GM23338 (cell line): ENCODE results near the gene GCN1. TPM values are rescaled to one million over a fixed set of nuclear protein-coding genes. Genes with fewer than 3 reads are reported as not detected.

Experiments
- ATAC-seq: fragments of 200-7000 bp; cut with Tn5 transposase; 3 replicates; pipeline ENCODE4 v1.9.1; 2020
- DNase-seq: peaks from one replicate; pipeline ENCODE4 v3.0.0-alpha.2; 2015; ENCODE audit warnings: low spot score
- H2AFZ ChIP-seq: fragments of 200-600 bp; sonication (generic); 2 replicates; pipeline ENCODE4 v1.8.0; 2016; ENCODE audit warnings: antibody characterized with exemption, mild to moderate bottlenecking, moderate library complexity
- H3F3A ChIP-seq: fragments of 200-600 bp; sonication (generic); replicated peaks from 2 replicates; pipeline ENCODE4 v1.8.0; 2017; ENCODE audit warnings: antibody characterized with exemption, mixed run types, low read depth
- H3K27ac ChIP-seq: fragments of 200-600 bp; sonication (generic); 2 replicates; pipeline ENCODE4 v1.6.1; 2016; ENCODE audit warnings: low read depth
- H3K27me3 ChIP-seq: fragments of 200-600 bp; sonication (generic); 2 replicates; pipeline ENCODE4 v1.8.0; 2016; ENCODE audit warnings: mild to moderate bottlenecking, mixed run types, moderate library complexity; ENCODE audit not compliant: insufficient read depth
- H3K36me3 ChIP-seq: fragments of 200-600 bp; sonication (generic); 2 replicates; pipeline ENCODE4 v1.8.0; 2016; ENCODE audit warnings: mild to moderate bottlenecking; ENCODE audit not compliant: insufficient read depth
- H3K4me1 ChIP-seq: fragments of 200-600 bp; sonication (generic); 2 replicates; pipeline ENCODE4 v1.8.0; 2016; ENCODE audit warnings: mild to moderate bottlenecking, moderate library complexity; ENCODE audit not compliant: insufficient read depth
- H3K4me2 ChIP-seq: fragments of 200-600 bp; sonication (generic); 2 replicates; pipeline ENCODE4 v1.7.1; 2017; ENCODE audit warnings: mixed run types
- H3K4me3 ChIP-seq: fragments of 200-600 bp; sonication (generic); 2 replicates; pipeline ENCODE4 v1.6.1; 2016; ENCODE audit warnings: mixed run types
- H3K79me2 ChIP-seq: fragments of 200-600 bp; sonication (generic); replicated peaks from 2 replicates; pipeline ENCODE4 v1.8.0; 2017; ENCODE audit warnings: mild to moderate bottlenecking; ENCODE audit not compliant: insufficient read depth
- H3K9me2 ChIP-seq: fragments of 200-600 bp; sonication (generic); 2 replicates; pipeline ENCODE4 v1.8.0; 2017; ENCODE audit not compliant: insufficient read depth
- H4K20me1 ChIP-seq: fragments of 200-600 bp; sonication (generic); replicated peaks from 2 replicates; pipeline ENCODE4 v1.8.0; 2017; ENCODE audit warnings: mild to moderate bottlenecking; ENCODE audit not compliant: insufficient read depth
- H3K27ac Mint-ChIP-seq: 2 replicates; pipeline ENCODE4 v1.8.0; 2020; ENCODE audit warnings: inconsistent platforms, mild to moderate bottlenecking, moderate library complexity, mixed read lengths
- H3K27me3 Mint-ChIP-seq: 3 replicates; pipeline ENCODE4 v1.8.0; 2022; ENCODE audit warnings: low read depth, mild to moderate bottlenecking, moderate library complexity, mixed read lengths, inconsistent platforms; ENCODE audit not compliant: insufficient read depth, poor library complexity
- H3K36me3 Mint-ChIP-seq: 3 replicates; pipeline ENCODE4 v1.8.0; 2021; ENCODE audit warnings: low read depth, mild to moderate bottlenecking, inconsistent platforms, moderate library complexity, mixed read lengths
- H3K4me1 Mint-ChIP-seq: 3 replicates; pipeline ENCODE4 v1.8.0; 2020; ENCODE audit warnings: mild to moderate bottlenecking, inconsistent platforms, mixed read lengths
- H3K4me3 Mint-ChIP-seq: 3 replicates; pipeline ENCODE4 v1.8.0; 2021; ENCODE audit warnings: moderate library complexity, mild to moderate bottlenecking, inconsistent platforms, mixed read lengths
- H3K9me3 Mint-ChIP-seq: 3 replicates; pipeline ENCODE4 v1.8.0; 2020; ENCODE audit warnings: moderate library complexity, mild to moderate bottlenecking, inconsistent platforms, mixed read lengths
- CREB1 ChIP-seq: fragments of 250-450 bp; sonication (Bioruptor Pico); IDR thresholded peaks from 2 replicates; pipeline ENCODE4 v1.5.0; 2020; ENCODE audit warnings: low read depth, mild to moderate bottlenecking, moderate library complexity
- CTCF ChIP-seq, 2 experiments: fragments of 200-600 bp in 1 of 2; sonication (generic) in 1 of 2; conservative IDR thresholded peaks; 2 replicates each; pipeline versions ENCODE4 v1.5.1 to v1.6.1; 2016 to 2017; ENCODE audit warnings: antibody characterized with exemption in 2 of 2, low read depth in 2 of 2, mild to moderate bottlenecking in 2 of 2, moderate library complexity in 1 of 2
- EZH2phosphoT487 ChIP-seq: fragments of 200-600 bp; sonication (generic); IDR thresholded peaks from one replicate; pipeline ENCODE4 v1.8.1; 2018; ENCODE audit warnings: antibody characterized with exemption; ENCODE audit not compliant: unreplicated experiment
- POLR2AphosphoS5 ChIP-seq: IDR thresholded peaks from 2 replicates; pipeline ENCODE4 v1.6.1; 2016; ENCODE audit warnings: antibody characterized with exemption, low read depth
- STAT1 ChIP-seq: IDR thresholded peaks from one replicate; pipeline ENCODE4 v1.6.1; 2016; ENCODE audit warnings: antibody characterized with exemption; ENCODE audit not compliant: unreplicated experiment
- ZNF114 ChIP-seq: fragments of 250-450 bp; sonication (Bioruptor Pico); IDR thresholded peaks from 2 replicates; pipeline ENCODE4 v1.5.0; 2020; ENCODE audit warnings: mild to moderate bottlenecking, moderate library complexity
- ZNF331 ChIP-seq: fragments of 250-450 bp; sonication (Bioruptor Pico); IDR thresholded peaks from 2 replicates; pipeline ENCODE4 v1.5.0; 2020; ENCODE audit warnings: low read depth, mild to moderate bottlenecking, moderate library complexity
- polyA plus RNA-seq: library from polyadenylated mRNA; unstranded; fragments of >200 nt; fragmentation: Nextera tagmentation; extraction: Ambion mirVana; gene quantifications from 2 replicates; pipeline ENCODE4 v1.2.1, GENCODE V29; 2016
- total RNA-seq: library from RNA; depleted of rRNA; stranded (reverse); fragments of >200 nt; shearing (Covaris generic); gene quantifications from 2 replicates; pipeline ENCODE4 v1.2.3, GENCODE V29; 2014
- TF ChIP-seq, protein P1 (sequence below): IDR thresholded peaks from one replicate; pipeline ENCODE4 v1.6.1; 2018; ENCODE audit warnings: antibody characterized with exemption; ENCODE audit not compliant: unreplicated experiment

GCN1 gene
- total and polyA plus RNA-seq, 2 experiments from 2014 or later: 18.0 to 177 TPM

DNA sequence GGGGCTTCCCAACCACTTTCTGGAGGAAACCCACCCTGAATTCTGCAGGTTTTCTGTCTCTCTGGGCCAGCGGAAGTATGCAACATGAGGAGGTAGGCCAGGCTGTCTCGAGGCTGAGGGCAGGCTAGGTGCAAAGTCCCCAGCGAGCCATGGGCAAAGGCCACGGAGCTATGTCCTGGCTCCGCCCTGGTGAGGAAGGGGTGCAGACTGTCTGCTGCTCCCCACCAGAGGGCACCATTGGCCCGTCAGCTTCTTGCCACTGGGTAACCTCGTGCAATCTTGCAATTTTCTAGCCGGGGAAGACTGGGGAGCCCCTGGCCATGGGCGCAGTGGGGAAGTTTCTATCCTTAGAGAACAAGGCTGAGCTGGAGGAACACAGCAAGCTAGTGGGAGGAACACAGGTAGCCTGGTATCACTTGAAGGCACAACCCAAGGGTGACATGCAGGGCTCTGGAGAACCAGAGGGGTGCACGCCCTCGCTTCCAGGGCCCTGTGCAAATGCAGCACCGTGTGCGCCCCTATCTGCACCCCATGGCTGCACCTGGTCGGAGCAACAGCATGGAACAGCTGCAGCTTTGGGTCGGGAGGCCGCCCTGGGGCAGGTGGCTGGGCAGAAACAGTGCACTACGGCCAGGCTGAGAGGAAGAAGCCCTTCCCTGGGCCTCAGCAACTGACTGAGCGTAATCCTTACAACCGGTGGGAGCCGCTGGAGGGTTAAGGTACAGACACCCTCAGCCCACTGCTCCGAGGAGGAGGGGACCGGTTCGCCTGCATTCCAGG, 34.0 kb upstream of the GCN1 start:
- Mint-ChIP-seq H3K4me3 (peak overlapping the region; percentile 64), H3K27me3 (peaks cover 44% of the 10 kb centered on the region), H3K4me1 (peaks cover 82% of the 10 kb centered on the region), H3K9me3 (no peaks in the 10 kb centered on the region), H3K27ac (peak overlapping the region; percentile 99), H3K36me3 (peaks cover 17% of the 10 kb centered on the region)
- H3K9me2 ChIP-seq: no peaks in the 10 kb centered on the region
- H3F3A ChIP-seq: peaks cover 30% of the 10 kb centered on the region
- no peaks in the 10 kb centered on the region; the same call in 1 of the 2 replicates for H3K36me3 ChIP-seq
- H3K79me2 ChIP-seq: peaks cover 40% of the 10 kb centered on the region
- peak; percentile 74 for ATAC-seq
- peak; percentile 98 for DNase-seq
- H3K27me3 ChIP-seq: no peaks in the 10 kb centered on the region
- H3K4me2 ChIP-seq: peak overlapping the region; percentile 80
- H3K4me1 ChIP-seq: peaks cover 57% of the 10 kb centered on the region
- TF ChIP-seq ZNF114: no peak
- peak; percentile 84 to 99 for TF ChIP-seq CTCF (conservative IDR thresholded peaks at IDR 0.05; ENCODE audit: low read depth in 2 of 2)
- TF ChIP-seq POLR2AphosphoS5: peak; percentile 37; the same call in 1 of the 2 replicates
- no peak for TF ChIP-seq EZH2phosphoT487
- TF ChIP-seq, protein P1, sequence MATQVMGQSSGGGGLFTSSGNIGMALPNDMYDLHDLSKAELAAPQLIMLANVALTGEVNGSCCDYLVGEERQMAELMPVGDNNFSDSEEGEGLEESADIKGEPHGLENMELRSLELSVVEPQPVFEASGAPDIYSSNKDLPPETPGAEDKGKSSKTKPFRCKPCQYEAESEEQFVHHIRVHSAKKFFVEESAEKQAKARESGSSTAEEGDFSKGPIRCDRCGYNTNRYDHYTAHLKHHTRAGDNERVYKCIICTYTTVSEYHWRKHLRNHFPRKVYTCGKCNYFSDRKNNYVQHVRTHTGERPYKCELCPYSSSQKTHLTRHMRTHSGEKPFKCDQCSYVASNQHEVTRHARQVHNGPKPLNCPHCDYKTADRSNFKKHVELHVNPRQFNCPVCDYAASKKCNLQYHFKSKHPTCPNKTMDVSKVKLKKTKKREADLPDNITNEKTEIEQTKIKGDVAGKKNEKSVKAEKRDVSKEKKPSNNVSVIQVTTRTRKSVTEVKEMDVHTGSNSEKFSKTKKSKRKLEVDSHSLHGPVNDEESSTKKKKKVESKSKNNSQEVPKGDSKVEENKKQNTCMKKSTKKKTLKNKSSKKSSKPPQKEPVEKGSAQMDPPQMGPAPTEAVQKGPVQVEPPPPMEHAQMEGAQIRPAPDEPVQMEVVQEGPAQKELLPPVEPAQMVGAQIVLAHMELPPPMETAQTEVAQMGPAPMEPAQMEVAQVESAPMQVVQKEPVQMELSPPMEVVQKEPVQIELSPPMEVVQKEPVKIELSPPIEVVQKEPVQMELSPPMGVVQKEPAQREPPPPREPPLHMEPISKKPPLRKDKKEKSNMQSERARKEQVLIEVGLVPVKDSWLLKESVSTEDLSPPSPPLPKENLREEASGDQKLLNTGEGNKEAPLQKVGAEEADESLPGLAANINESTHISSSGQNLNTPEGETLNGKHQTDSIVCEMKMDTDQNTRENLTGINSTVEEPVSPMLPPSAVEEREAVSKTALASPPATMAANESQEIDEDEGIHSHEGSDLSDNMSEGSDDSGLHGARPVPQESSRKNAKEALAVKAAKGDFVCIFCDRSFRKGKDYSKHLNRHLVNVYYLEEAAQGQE: peak; percentile 31
- TF ChIP-seq ZNF331 (CRISPR knock-in tag): no peak
- no peak overlapping the region for H2AFZ ChIP-seq
- peak overlapping the region; percentile 53 for H3K4me3 ChIP-seq
- H3K27ac ChIP-seq: peak overlapping the region; percentile 99
- H4K20me1 ChIP-seq: peaks cover 2% of the 10 kb centered on the region; the same call in 1 of the 2 replicates

GRCh38 chr12:120228041-120228290, 33.5 kb upstream of the GCN1 start:
- H3K36me3 ChIP-seq: no peaks in the 10 kb centered on the region; the same call in 1 of the 2 replicates
- peaks cover 2% of the 10 kb centered on the region; the same call in 1 of the 2 replicates for H4K20me1 ChIP-seq
- no peak overlapping the region for H2AFZ ChIP-seq
- H3K27me3 Mint-ChIP-seq: peaks cover 46% of the 10 kb centered on the region
- H3K4me3 Mint-ChIP-seq: peak overlapping the region; percentile 64
- H3K4me2 ChIP-seq: peak overlapping the region; percentile 59
- no peaks in the 10 kb centered on the region for H3K27me3 ChIP-seq
- no peaks in the 10 kb centered on the region for H3K9me3 Mint-ChIP-seq
- peaks cover 77% of the 10 kb centered on the region for H3K4me1 Mint-ChIP-seq
- no peak for ATAC-seq
- H3F3A ChIP-seq: peaks cover 30% of the 10 kb centered on the region
- DNase-seq: no peak
- H3K27ac Mint-ChIP-seq: peak overlapping the region; percentile 99
- H3K4me1 ChIP-seq: peaks cover 52% of the 10 kb centered on the region
- peak overlapping the region; percentile 74 for H3K27ac ChIP-seq
- H3K9me2 ChIP-seq: no peaks in the 10 kb centered on the region
- H3K79me2 ChIP-seq: peaks cover 35% of the 10 kb centered on the region
- H3K36me3 Mint-ChIP-seq: peaks cover 22% of the 10 kb centered on the region
- H3K4me3 ChIP-seq: peak overlapping the region; percentile 26; the same call in 1 of the 2 replicates
- no peak for TF ChIP-seq STAT1
- TF ChIP-seq ZNF114: no peak
- TF ChIP-seq CTCF (conservative IDR thresholded peaks at IDR 0.05; ENCODE audit: low read depth in 2 of 2): no peak
- no peak for TF ChIP-seq POLR2AphosphoS5
- TF ChIP-seq, protein P1: no peak
- no peak for TF ChIP-seq ZNF331 (CRISPR knock-in tag)
- TF ChIP-seq CREB1 (CRISPR knock-in tag): no peak
